COLO829 (cell line): ENCODE results near the gene SPOCD1.
"Not testable (repeated sequence)": the region's sequence is repeated elsewhere in the genome, so short reads cannot be mapped to it uniquely, and the experiment has no call there.

Experiments
- DNase-seq: peaks from one replicate; pipeline ENCODE4 v3.0.0; 2012; ENCODE audit warnings: low spot score

SPOCD1 gene

DNA sequence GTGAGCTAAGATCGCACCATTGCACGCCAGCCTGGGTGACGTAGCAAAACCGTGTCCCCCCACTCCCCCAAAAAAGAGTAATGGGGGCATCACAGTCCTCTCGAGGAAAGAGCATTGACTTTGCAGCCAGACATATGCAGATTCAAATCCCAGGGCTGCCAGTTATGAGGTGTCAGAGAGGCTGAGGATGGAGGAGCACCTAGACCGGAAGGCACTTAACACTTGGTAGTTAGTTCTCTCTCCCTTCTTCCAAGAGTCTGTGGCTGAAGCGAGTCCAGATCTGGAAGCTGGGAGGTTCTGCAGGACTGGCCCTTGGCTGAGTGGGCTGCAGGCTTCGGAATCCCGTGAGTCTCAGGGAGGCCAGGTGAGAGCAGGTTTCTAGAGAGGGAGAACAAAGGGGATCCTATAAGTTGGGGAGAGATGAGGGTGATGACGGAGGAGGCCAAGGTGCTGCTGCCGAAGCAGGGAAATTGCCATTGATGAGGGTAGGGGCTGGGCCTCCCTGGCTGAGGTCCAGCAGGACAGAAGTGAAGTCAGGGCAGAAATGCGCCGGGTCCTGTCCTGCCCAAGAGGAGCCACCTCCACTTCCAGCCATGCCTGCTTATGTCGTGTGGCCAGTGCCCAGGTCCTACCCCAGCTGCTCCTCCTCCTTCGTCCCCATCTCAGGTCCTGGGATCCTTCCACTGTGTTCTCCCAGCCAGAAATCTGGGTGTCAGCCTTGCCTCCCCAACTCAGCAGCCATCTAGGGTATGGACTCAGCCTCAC is 13.3 kb upstream of the SPOCD1 start:
- DNase-seq = no peak

DNA sequence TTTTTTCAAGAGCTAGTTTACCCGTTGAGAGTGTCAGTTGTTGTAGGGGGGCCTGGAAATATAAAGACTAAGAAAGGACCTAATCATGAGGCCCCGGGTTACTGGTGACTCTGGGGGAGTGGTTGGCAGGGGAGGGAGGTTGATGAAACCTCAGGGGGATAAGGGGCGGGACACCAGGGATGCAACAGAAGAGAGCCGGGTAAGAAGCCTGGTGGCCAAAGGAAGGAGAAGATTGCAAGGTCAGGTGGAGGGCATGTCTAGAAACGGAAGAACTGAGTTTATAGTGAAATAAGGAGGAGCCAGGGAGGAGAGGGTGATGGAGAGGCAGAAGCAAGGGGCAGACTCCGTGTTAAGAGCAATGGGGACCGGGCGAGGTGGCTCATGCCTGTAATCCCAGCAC is 12.5 kb upstream of the SPOCD1 start:
- DNase-seq = no peak

DNA sequence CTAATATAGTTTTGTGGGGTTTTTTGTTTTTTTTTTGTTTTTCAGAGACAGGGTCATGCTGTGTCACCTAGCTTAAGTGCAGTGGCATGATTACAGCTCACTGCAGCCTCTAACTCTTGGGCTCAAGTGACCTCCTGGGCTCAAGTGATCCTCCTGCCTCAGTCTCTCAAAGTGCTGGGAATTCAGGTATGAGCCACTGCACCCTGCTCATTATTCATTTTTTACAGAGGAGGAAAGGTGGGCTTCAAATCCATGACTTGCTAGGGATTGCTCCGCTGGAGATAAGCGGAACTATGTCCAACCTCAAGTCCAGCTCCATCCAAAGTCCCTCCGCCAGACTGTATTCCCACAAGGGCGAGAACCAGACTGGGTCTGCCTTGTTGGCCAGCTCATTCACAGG is 8.0 kb upstream of the SPOCD1 start:
- no peak for DNase-seq

DNA sequence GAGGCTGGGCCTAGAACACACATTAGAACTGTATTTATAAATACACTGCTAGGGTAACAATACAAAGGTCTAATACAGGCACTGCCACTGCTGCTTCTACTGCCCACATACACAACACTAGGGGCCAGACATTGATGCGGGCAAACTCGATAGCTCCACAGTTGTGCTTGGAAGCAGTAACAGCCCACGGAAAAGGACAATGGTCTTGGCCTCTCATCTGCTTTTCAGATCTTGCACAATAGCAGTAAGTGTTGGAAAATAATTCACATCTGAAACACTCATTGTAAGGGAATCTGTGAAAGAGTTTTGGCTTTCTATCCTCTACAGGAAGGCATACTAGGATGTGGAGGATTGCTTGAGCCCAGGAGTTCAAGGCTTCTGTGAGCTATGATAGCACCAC is 6.9 kb upstream of the SPOCD1 start:
- no peak for DNase-seq

- DNase-seq = not testable (repeated sequence)
Measured at GRCh38 chr1:31820196-31820595, 4.4 kb upstream of the SPOCD1 start.

GRCh38 chr1:31818206-31818605 is 2.4 kb upstream of the SPOCD1 start:
- DNase-seq = no peak

GRCh38 chr1:31816947-31817346 is 1.1 kb upstream of the SPOCD1 start:
- not testable (repeated sequence) for DNase-seq

- DNase-seq = not testable (repeated sequence)
Measured at GRCh38 chr1:31816501-31816900, 679 bp upstream of the SPOCD1 start.

DNA sequence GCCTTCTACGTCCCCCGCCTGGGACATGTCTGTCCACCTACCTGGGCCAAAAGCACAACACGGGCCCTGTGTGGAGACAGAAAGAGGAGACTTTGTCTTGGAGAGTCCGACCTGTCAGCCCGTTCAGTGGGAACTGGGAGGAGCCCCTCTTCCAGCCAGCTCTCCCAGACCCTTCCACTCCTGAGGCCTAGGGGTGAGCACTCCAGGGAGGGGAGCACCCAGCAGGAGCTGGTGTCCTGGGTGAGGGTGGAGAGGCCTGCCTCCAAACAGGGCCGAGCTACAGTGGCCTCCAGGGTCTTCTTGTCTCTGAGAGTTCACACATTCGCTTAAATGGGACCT is 546 bp downstream of the SPOCD1 start:
- no peak for DNase-seq

DNA sequence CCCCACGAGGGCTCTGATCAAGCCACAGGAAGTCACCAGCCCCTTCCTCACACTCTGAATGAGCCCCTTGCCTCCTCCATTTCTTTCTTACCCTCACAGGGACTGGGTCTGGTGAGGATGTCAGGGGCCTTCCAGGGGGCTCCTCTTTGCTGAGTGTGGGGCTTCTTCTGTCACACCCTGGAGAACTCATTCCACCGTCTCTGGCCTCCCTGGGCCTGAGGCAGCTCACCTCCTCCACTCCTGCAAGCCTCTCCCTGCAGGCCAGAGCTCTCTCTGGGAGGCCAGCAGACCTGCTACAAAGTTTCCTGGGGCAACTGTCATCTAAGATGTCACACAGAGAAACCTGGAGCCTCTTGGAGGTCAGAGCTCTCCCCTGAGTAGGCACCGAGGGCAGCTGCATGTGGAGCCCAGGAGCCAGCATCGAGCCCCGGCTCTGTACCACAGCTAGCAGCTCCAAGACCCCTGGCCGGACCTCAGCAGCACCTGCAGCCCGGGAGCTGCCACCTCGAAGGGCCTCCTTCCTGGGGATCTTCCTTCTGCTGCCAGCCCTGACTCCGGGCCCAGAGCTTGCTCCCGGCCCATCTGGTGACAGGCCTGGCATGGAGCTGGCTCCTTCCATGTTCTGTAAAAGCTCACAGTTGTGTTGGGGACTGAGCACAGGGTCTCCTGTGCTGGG is 1.1 kb downstream of the SPOCD1 start:
- no peak for DNase-seq

- DNase-seq = no peak
Measured at GRCh38 chr1:31814041-31814511, 1.7 kb downstream of the SPOCD1 start.

DNA sequence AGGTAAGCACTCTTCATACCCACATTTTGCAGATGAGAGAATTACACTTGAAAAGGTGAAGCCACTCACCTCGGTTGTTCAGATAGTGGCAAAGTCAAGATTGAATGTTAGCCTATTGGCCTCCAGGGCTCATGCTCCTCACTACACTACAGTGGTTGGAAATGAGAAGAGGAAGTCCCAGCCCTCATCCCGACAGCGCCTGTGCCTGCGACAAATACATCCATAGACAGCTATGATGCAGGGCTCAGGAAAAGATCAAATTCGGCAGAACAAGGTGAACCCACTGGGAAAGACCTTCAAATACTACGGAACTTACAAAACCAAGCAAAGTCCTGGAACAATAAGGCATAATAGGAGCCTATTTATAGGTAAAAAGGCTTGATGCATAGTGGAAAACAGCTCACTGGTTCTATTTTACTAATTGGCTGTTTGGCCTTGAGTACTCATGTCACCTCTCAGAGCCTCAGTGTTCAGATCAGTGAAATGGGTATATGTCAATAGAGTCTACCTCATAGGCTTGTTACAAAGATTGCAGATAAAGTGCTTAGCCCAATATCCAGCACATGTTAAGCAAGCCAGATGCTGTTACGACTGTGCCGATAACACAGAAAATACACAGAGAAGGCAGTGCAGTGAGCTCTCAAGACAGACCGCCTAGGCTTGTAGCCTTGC is 3.5 kb downstream of the SPOCD1 start:
- DNase-seq = no peak

GRCh38 chr1:31811605-31812004 is 4.2 kb downstream of the SPOCD1 start:
- no peak for DNase-seq

DNA sequence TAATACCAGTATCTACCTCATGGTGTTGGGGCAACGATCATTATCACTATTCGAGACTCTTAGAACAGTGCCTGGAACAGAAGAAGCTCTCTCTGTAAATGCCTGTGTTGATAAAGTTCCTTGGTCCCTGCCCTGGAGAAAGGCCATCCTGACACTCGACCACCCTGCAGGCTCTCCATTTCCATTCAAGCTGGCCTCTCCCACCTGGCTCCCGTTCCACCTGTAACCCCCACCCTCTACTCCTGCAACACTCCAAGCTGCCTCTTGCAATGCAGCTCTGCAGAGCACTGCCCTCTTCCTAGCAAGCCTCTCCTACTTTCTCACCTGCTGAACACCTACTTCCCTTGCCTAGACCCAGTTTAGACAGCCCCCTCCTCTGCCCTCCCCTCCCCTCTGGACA is 6.1 kb downstream of the SPOCD1 start:
- DNase-seq = no peak

DNA sequence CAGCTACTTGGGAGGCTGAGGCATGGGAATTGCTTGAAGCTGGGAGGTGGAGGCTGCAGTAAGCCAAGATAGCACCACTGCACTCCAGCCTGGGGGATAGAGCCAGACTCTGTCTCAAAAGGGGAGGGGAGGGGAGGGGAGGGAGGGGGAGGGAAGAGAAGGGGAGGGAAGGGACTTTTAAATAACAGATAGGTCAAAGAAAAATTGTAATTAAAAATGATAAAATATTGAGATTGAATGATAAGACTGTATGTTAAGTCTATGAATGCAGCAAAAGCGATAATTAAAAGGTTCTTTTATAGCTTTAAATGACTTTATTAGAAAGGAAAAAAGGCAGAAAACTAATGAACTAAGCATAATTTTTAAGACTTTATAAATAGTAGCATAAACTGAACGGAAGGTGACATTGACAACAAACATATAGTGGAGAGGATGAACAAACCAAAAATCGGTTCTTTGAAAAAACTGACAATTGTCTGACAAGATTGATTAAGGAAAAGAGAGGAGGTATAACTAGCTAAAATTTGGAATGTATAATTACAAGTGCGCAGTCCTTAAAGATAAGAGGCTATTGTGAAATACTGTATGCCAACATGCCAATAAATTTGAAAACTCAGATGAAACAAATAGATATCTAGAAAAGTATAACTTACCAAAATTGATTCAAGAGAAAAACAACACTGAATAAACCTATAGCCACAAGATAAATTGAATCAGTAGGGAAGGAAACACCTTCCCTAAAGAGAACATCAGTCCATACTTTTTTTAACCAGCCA is 8.4 kb downstream of the SPOCD1 start:
- DNase-seq = no peak

DNA sequence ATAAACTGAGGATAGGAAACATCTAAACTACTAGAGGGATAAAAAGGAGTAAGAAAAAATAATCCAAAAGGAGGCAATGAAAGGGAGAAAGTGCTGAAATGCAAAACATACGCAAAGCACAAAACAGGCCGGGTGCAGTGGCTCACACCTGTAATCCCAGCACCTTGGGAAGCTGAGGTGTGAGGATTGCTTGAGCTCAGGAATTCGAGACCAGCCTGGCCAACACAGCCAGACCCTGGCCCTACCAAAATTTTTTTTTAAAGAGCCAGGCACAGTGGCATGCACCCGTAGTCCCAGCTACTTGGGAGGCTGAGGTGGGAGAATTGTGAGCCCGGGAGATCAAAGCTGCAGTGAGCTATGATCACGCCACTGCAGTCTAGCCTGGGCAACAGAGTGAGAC is 10.5 kb downstream of the SPOCD1 start:
- no peak for DNase-seq

DNA sequence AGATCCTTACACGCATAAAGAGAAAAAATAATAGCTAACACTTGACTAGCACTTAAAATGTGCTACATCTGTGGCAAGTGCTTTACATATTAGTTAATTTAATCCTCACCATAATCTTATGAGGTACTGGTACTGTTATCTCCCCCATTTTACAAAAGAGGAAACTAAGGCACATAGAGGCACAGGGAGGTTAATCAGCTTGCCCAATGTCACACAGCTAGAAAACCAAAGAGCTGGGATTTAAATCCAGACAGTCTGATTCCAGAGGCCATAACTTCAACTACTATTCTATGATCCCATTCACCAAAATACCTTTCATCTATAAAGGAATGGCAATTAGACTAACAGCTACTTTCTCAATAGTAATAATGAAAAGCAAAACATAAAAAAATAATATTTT is 11.7 kb downstream of the SPOCD1 start:
- DNase-seq = no peak

- DNase-seq = no peak
Measured at GRCh38 chr1:31803610-31804009, 12.2 kb downstream of the SPOCD1 start.

DNA sequence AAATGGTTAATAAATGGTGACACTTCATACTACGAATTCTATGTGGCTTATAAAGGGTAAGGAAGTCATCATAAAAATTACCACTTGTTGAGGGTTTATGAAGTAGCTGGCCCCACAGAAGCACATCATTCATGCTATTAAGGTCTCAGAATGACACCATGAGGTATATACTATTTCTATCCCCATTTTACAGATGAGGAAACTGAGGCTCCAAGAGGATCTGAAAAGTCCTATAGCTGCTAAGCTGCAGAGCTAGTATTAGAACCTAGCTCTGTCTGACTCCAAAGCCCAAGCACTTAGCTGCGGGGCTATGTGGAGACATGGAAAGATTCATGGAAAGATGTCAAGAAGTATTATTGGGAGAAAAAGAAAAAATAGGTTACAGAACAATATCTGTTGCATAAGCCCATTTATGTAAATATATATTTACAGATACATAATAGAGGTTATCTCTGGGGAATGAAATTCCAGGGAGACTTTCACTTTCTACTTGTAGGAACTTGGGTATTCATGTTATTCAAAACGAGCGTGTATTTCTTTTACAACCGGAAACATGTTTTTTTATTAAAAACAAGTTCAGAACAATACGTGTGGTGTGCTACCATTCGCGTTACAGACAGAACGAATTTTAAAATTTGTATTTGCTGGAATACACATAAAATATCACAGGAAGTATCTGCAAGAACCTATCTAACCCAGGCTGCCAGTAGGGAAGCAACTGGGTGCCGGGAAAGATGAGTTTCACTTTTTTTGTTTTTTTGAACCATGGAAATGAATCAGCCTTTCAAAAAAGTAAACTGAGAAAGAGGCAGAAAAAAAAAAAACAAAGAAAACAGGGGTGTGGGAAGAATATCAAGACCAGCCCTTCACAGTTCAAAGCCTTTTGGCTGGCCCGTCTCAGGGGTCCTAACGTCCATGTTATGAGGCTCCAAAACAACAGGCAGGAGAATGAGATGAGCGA is 13.4 kb downstream of the SPOCD1 start:
- no peak for DNase-seq

GRCh38 chr1:31801458-31801857 is 14.4 kb downstream of the SPOCD1 start:
- no peak for DNase-seq

- no peak for DNase-seq
Measured at GRCh38 chr1:31800674-31800967, 15.2 kb downstream of the SPOCD1 start.
